Measurements from ENCODE around the gene C5orf63. TPM values are rescaled to one million over a fixed set of nuclear protein-coding genes. Genes with fewer than 3 reads are reported as not detected.

C5orf63 gene
- total and polyA plus RNA-seq, 2 of the 13 experiments (the other 11 are each of a cell fraction or from before 2014, with no cell fraction given): 7.9 to 8.8 TPM

DNA sequence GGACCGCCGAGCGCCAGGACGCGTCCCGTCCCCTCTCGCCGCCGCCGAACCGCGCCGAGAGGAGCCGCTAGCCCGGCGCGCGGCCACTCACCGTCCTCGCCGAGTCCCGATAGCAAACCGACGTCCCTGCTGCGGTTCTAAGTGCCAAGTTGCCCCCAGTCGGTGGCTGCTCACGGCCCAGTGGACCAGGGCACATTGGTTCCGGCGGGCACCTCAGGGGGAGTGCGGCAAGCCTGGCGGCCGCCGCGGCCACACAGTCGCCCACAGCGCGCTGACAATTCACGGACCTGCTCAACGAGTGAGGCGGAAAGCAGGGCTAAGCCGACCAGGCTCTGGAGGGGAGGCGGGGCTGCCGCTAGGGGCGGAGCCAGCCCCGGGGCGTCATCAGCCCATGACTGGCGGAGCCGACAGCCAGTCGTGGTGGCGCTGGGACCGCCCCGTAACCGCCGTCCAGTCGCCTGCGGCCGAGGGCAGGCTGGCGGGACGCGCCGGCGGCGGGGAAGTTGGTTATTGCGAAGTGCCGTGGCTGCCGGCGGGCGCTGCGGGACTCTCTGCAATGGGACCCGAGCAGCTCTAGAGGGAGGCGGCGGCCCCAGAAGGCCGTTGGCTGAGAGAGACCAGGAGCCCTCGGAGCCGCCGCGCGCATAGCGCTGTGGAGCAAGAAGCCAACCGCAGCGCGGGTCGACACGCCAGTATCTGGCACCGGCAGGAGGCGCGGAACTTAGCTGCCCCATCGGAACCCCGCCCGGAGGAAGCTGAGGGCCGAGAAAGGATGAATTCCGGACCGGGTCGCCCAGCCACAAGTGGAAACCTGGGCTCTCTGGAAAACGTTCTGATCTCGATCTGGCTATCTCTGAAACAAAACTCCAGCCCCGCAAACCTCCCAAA, 42.8 kb downstream of the C5orf63 start, which contains the start of gene MARCHF3 (continued):
- TF ChIP-seq, protein P1, sequence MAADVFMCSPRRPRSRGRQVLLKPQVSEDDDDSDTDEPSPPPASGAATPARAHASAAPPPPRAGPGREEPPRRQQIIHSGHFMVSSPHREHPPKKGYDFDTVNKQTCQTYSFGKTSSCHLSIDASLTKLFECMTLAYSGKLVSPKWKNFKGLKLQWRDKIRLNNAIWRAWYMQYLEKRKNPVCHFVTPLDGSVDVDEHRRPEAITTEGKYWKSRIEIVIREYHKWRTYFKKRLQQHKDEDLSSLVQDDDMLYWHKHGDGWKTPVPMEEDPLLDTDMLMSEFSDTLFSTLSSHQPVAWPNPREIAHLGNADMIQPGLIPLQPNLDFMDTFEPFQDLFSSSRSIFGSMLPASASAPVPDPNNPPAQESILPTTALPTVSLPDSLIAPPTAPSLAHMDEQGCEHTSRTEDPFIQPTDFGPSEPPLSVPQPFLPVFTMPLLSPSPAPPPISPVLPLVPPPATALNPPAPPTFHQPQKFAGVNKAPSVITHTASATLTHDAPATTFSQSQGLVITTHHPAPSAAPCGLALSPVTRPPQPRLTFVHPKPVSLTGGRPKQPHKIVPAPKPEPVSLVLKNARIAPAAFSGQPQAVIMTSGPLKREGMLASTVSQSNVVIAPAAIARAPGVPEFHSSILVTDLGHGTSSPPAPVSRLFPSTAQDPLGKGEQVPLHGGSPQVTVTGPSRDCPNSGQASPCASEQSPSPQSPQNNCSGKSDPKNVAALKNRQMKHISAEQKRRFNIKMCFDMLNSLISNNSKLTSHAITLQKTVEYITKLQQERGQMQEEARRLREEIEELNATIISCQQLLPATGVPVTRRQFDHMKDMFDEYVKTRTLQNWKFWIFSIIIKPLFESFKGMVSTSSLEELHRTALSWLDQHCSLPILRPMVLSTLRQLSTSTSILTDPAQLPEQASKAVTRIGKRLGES (CRISPR knock-in tag; IDR thresholded peaks at IDR 0.05; ENCODE audit: borderline replicate concordance): no peak
- TF ChIP-seq, protein P2, sequence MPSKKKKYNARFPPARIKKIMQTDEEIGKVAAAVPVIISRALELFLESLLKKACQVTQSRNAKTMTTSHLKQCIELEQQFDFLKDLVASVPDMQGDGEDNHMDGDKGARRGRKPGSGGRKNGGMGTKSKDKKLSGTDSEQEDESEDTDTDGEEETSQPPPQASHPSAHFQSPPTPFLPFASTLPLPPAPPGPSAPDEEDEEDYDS (CRISPR knock-in tag; IDR thresholded peaks at IDR 0.05): peak; percentile 91
- TF ChIP-seq ZNF331 (CRISPR knock-in tag; IDR thresholded peaks at IDR 0.05) (peak; percentile 85), ZBTB42 (CRISPR knock-in tag; IDR thresholded peaks at IDR 0.05) (peak; percentile 30; the same call in 1 of the 2 replicates), ZBTB38 (CRISPR knock-in tag; IDR thresholded peaks at IDR 0.05) (peak; percentile 55; the same call in 1 of the 2 replicates), CENPX (CRISPR knock-in tag; IDR thresholded peaks at IDR 0.05) (no peak), ZNF772 (CRISPR knock-in tag; IDR thresholded peaks at IDR 0.05) (peak; percentile 86), SAP130 (CRISPR knock-in tag; IDR thresholded peaks at IDR 0.05; ENCODE audit: low read depth) (peak; percentile 75), MEF2D (CRISPR knock-in tag; IDR thresholded peaks at IDR 0.05) (no peak), ZNF678 (CRISPR knock-in tag; IDR thresholded peaks at IDR 0.05) (no peak), TEAD2 (CRISPR knock-in tag; IDR thresholded peaks at IDR 0.05) (no peak), CC2D1A (CRISPR knock-in tag; IDR thresholded peaks at IDR 0.05) (no peak), ZNF883 (CRISPR knock-in tag; IDR thresholded peaks at IDR 0.05; ENCODE audit: not compliant biosample characterization) (peak; percentile 74), SALL1 (CRISPR knock-in tag; IDR thresholded peaks at IDR 0.05) (peak; percentile 75)
- TF ChIP-seq, protein P3, sequence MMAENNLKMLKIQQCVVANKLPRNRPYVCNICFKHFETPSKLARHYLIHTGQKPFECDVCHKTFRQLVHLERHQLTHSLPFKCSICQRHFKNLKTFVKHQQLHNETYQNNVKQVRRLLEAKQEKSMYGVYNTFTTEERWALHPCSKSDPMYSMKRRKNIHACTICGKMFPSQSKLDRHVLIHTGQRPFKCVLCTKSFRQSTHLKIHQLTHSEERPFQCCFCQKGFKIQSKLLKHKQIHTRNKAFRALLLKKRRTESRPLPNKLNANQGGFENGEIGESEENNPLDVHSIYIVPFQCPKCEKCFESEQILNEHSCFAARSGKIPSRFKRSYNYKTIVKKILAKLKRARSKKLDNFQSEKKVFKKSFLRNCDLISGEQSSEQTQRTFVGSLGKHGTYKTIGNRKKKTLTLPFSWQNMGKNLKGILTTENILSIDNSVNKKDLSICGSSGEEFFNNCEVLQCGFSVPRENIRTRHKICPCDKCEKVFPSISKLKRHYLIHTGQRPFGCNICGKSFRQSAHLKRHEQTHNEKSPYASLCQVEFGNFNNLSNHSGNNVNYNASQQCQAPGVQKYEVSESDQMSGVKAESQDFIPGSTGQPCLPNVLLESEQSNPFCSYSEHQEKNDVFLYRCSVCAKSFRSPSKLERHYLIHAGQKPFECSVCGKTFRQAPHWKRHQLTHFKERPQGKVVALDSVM (CRISPR knock-in tag; IDR thresholded peaks at IDR 0.05): no peak
- TF ChIP-seq, protein P4, sequence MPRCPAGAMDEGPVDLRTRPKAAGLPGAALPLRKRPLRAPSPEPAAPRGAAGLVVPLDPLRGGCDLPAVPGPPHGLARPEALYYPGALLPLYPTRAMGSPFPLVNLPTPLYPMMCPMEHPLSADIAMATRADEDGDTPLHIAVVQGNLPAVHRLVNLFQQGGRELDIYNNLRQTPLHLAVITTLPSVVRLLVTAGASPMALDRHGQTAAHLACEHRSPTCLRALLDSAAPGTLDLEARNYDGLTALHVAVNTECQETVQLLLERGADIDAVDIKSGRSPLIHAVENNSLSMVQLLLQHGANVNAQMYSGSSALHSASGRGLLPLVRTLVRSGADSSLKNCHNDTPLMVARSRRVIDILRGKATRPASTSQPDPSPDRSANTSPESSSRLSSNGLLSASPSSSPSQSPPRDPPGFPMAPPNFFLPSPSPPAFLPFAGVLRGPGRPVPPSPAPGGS (CRISPR knock-in tag; IDR thresholded peaks at IDR 0.05): peak; percentile 72
- TF ChIP-seq, protein P5, sequence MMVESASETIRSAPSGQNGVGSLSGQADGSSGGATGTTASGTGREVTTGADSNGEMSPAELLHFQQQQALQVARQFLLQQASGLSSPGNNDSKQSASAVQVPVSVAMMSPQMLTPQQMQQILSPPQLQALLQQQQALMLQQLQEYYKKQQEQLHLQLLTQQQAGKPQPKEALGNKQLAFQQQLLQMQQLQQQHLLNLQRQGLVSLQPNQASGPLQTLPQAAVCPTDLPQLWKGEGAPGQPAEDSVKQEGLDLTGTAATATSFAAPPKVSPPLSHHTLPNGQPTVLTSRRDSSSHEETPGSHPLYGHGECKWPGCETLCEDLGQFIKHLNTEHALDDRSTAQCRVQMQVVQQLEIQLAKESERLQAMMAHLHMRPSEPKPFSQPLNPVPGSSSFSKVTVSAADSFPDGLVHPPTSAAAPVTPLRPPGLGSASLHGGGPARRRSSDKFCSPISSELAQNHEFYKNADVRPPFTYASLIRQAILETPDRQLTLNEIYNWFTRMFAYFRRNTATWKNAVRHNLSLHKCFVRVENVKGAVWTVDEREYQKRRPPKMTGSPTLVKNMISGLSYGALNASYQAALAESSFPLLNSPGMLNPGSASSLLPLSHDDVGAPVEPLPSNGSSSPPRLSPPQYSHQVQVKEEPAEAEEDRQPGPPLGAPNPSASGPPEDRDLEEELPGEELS (CRISPR knock-in tag; IDR thresholded peaks at IDR 0.05): no peak
- TF ChIP-seq, protein P6, sequence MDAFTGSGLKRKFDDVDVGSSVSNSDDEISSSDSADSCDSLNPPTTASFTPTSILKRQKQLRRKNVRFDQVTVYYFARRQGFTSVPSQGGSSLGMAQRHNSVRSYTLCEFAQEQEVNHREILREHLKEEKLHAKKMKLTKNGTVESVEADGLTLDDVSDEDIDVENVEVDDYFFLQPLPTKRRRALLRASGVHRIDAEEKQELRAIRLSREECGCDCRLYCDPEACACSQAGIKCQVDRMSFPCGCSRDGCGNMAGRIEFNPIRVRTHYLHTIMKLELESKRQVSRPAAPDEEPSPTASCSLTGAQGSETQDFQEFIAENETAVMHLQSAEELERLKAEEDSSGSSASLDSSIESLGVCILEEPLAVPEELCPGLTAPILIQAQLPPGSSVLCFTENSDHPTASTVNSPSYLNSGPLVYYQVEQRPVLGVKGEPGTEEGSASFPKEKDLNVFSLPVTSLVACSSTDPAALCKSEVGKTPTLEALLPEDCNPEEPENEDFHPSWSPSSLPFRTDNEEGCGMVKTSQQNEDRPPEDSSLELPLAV (CRISPR knock-in tag; conservative IDR thresholded peaks at IDR 0.05; ENCODE audit: low read depth): no peak; the same call in 1 of the 2 replicates
